HepG2 (cell line): ENCODE data around the gene CUL9. TPM values are rescaled to one million over a fixed set of nuclear protein-coding genes. Genes with fewer than 3 reads are reported as not detected.

Experiments used
- AGO2 ChIP-seq: fragments of 200-400 bp; formaldehyde crosslinking; optimal IDR thresholded peaks from 2 replicates; pipeline ENCODE3; 2017; ENCODE audit warnings: mild to moderate bottlenecking, low read depth, low read length, moderate library complexity
- CAMTA2 ChIP-seq: sonication (generic); formaldehyde crosslinking; IDR thresholded peaks from 2 replicates; pipeline ENCODE4 v1.4.0; 2020; ENCODE audit warnings: mild to moderate bottlenecking, missing genetic modification reagents, borderline replicate concordance
- KLF16 ChIP-seq, 2 experiments: sonication (generic) in 1 of 2; formaldehyde crosslinking in 1 of 2; IDR thresholded peaks; 2 replicates each; pipeline versions ENCODE4 v1.6.1 to v1.8.0; 2016 to 2023; ENCODE audit warnings: missing genetic modification reagents in 2 of 2, missing compliant biosample characterization in 1 of 2
- NFKBIZ ChIP-seq: IDR thresholded peaks from 2 replicates; pipeline ENCODE4 v1.6.1; 2018; ENCODE audit warnings: missing genetic modification reagents, missing compliant biosample characterization
- PBX2 ChIP-seq: IDR thresholded peaks from 2 replicates; pipeline ENCODE4 v1.6.1; 2016; ENCODE audit warnings: control low read depth
- PTBP1 ChIP-seq: fragments of 200-400 bp; formaldehyde crosslinking; IDR thresholded peaks from 2 replicates; pipeline ENCODE4 v1.6.1; 2018; ENCODE audit warnings: low read length, low read depth; ENCODE audit not compliant: poor library complexity, severe bottlenecking
- TOE1 ChIP-seq: sonication (generic); formaldehyde crosslinking; IDR thresholded peaks from 2 replicates; pipeline ENCODE4 v1.4.0; 2020; ENCODE audit warnings: mild to moderate bottlenecking, missing genetic modification reagents
- ZBTB46 ChIP-seq: sonication (generic); formaldehyde crosslinking; IDR thresholded peaks from 2 replicates; pipeline ENCODE4 v1.4.0; 2020; ENCODE audit warnings: mild to moderate bottlenecking, missing genetic modification reagents, borderline replicate concordance
- ZBTB7B ChIP-seq: sonication (generic); formaldehyde crosslinking; IDR thresholded peaks from 2 replicates; pipeline ENCODE4 v1.4.0; 2020; ENCODE audit warnings: missing genetic modification reagents
- ZNF383 ChIP-seq: sonication (generic); formaldehyde crosslinking; IDR thresholded peaks from 2 replicates; pipeline ENCODE4 v1.4.0; 2020; ENCODE audit warnings: missing genetic modification reagents, mild to moderate bottlenecking, borderline replicate concordance
- ZNF501 ChIP-seq: sonication (generic); formaldehyde crosslinking; IDR thresholded peaks from 2 replicates; pipeline ENCODE4 v1.5.1; 2020; ENCODE audit warnings: mild to moderate bottlenecking, moderate library complexity, missing genetic modification reagents
- ZNF615 ChIP-seq: sonication (generic); formaldehyde crosslinking; IDR thresholded peaks from 2 replicates; pipeline ENCODE4 v1.5.0; 2020; ENCODE audit warnings: mild to moderate bottlenecking, missing genetic modification reagents, borderline replicate concordance
- polyA plus RNA-seq, 8 experiments: library from polyadenylated mRNA; depleted of rRNA in 3 of 8; stranded (reverse) in 7 of 8; unstranded in 1 of 8; fragments of >200 nt; fragmentation: Illumina TruSeq in 4 of 8; extraction: Trizol in 4 of 8; gene quantifications; 2 replicates each; pipeline versions ENCODE4 v1.2.1 to v1.2.3, GENCODE V29; 2011 to 2016; ENCODE audit warnings: low read depth in 4 of 8, missing spikeins in 1 of 8, mixed read lengths in 1 of 8; ENCODE audit not compliant: insufficient read depth in 1 of 8
- total RNA-seq, 5 experiments: library from RNA; depleted of rRNA; stranded (reverse); fragments of >200 nt; fragmentation: Illumina TruSeq; extraction: Trizol; gene quantifications; 2 replicates each; pipeline ENCODE4 v1.2.3, GENCODE V29; 2016; ENCODE audit warnings: low read depth in 1 of 5
- TF ChIP-seq, protein P1 (sequence below): sonication (generic); formaldehyde crosslinking; IDR thresholded peaks from 2 replicates; pipeline ENCODE4 v1.8.1; 2023; ENCODE audit warnings: mild to moderate bottlenecking, missing genetic modification reagents
- TF ChIP-seq, protein P2 (sequence below): sonication (generic); formaldehyde crosslinking; IDR thresholded peaks from 2 replicates; pipeline ENCODE4 v1.9.0; 2021; ENCODE audit warnings: missing genetic modification reagents, mild to moderate bottlenecking, borderline replicate concordance
- TF ChIP-seq, protein P3 (sequence below): sonication (generic); formaldehyde crosslinking; IDR thresholded peaks from 2 replicates; pipeline ENCODE4 v1.5.0; 2020; ENCODE audit warnings: missing genetic modification reagents
- TF ChIP-seq, protein P4 (sequence below): sonication (generic); formaldehyde crosslinking; IDR thresholded peaks from 2 replicates; pipeline ENCODE4 v1.8.1; 2023; ENCODE audit warnings: mild to moderate bottlenecking, moderate library complexity, missing genetic modification reagents
- TF ChIP-seq, protein P5 (sequence below): sonication (generic); formaldehyde crosslinking; IDR thresholded peaks from 2 replicates; pipeline ENCODE4 v1.4.0; 2020; ENCODE audit warnings: mild to moderate bottlenecking, missing genetic modification reagents

Gene CUL9
- total and polyA plus RNA-seq, 2 of the 13 experiments (the other 11 are each of a cell fraction or from before 2014, with no cell fraction given): 11.4 to 13.7 TPM

DNA sequence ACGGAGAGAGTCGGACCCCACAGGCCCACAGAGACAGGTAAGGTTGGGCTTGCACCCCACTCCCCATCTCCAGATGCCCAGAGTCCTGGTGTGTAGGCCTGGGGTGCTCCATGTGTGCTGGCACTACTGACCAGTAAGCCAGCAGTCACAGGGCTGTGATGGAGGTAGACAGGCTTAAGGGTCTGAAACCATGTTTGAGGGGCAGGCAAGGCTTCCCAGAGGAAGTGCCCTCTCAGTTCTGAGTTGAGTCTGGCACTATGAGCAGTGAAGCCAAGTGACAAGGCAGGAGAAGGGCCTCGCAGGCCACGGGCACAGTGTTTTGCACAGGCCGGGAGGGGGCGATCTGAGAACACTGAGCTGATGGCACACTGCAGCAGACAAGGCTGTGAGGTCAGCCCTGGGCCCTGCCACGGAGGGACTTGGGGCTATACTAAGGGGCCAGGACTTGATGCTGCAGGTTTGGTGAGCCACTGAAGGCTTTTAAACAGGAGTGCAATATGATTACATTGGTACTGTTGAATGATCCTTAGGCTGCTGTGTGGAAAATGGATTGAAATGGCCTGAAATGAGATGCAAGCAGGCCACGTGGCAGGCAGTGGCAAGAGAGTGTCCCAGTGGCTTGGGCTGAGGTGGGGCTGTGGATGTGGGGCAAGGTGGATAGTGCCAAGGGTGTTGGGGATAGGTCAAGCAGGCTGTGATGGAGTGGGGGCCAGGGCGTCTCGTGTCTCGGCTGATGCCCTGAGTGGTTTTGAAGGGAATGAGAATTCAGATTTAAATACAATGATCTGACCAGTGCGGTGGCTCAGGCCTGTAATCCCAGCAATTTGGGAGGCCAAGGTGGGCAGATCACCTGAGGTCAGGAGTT lies 81.5 kb downstream of the CUL9 start (continued):
- TF ChIP-seq ZBTB46 (CRISPR knock-in tag): no peak
- TF ChIP-seq ZNF615 (CRISPR knock-in tag): no peak
- no peak for TF ChIP-seq PTBP1
- TF ChIP-seq KLF16 (CRISPR knock-in tag; IDR thresholded peaks at IDR 0.05): peak in 1 of 2 experiments; percentile 80; a peak in 1 of 4 replicates
- no peak for TF ChIP-seq AGO2
- TF ChIP-seq, protein P1, sequence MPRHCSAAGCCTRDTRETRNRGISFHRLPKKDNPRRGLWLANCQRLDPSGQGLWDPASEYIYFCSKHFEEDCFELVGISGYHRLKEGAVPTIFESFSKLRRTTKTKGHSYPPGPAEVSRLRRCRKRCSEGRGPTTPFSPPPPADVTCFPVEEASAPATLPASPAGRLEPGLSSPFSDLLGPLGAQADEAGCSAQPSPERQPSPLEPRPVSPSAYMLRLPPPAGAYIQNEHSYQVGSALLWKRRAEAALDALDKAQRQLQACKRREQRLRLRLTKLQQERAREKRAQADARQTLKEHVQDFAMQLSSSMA (CRISPR knock-in tag): no peak
- TF ChIP-seq, protein P2, sequence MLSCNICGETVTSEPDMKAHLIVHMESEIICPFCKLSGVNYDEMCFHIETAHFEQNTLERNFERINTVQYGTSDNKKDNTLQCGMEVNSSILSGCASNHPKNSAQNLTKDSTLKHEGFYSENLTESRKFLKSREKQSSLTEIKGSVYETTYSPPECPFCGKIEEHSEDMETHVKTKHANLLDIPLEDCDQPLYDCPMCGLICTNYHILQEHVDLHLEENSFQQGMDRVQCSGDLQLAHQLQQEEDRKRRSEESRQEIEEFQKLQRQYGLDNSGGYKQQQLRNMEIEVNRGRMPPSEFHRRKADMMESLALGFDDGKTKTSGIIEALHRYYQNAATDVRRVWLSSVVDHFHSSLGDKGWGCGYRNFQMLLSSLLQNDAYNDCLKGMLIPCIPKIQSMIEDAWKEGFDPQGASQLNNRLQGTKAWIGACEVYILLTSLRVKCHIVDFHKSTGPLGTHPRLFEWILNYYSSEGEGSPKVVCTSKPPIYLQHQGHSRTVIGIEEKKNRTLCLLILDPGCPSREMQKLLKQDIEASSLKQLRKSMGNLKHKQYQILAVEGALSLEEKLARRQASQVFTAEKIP (CRISPR knock-in tag): no peak
- TF ChIP-seq ZBTB7B (CRISPR knock-in tag): peak; percentile 64; the same call in 1 of the 2 replicates
- no peak; the same call in 1 of the 2 replicates for TF ChIP-seq TOE1
- no peak for TF ChIP-seq PBX2 (CRISPR knock-in tag)
- TF ChIP-seq, protein P3, sequence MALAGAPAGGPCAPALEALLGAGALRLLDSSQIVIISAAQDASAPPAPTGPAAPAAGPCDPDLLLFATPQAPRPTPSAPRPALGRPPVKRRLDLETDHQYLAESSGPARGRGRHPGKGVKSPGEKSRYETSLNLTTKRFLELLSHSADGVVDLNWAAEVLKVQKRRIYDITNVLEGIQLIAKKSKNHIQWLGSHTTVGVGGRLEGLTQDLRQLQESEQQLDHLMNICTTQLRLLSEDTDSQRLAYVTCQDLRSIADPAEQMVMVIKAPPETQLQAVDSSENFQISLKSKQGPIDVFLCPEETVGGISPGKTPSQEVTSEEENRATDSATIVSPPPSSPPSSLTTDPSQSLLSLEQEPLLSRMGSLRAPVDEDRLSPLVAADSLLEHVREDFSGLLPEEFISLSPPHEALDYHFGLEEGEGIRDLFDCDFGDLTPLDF (CRISPR knock-in tag): no peak
- no peak for TF ChIP-seq ZNF383
- no peak for TF ChIP-seq CAMTA2 (CRISPR knock-in tag)
- TF ChIP-seq, protein P4, sequence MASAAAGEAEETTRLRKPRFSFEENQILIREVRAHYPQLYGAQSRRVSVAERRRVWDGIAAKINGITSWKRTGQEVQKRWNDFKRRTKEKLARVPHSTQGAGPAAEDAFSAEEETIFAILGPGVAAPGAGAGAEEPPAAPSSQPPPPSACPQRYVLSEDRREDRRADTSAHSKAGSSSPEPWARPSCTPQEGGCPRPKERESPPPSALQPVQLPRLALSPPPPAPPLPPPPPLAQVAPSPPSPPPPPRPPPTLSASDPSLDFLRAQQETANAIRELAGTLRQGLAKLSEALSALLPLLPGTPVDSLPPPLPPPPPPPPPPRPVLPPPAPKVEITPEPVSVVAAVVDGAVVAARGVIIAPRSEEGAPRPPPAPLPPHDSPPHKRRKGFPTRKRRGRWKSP (CRISPR knock-in tag): no peak
- TF ChIP-seq, protein P5, sequence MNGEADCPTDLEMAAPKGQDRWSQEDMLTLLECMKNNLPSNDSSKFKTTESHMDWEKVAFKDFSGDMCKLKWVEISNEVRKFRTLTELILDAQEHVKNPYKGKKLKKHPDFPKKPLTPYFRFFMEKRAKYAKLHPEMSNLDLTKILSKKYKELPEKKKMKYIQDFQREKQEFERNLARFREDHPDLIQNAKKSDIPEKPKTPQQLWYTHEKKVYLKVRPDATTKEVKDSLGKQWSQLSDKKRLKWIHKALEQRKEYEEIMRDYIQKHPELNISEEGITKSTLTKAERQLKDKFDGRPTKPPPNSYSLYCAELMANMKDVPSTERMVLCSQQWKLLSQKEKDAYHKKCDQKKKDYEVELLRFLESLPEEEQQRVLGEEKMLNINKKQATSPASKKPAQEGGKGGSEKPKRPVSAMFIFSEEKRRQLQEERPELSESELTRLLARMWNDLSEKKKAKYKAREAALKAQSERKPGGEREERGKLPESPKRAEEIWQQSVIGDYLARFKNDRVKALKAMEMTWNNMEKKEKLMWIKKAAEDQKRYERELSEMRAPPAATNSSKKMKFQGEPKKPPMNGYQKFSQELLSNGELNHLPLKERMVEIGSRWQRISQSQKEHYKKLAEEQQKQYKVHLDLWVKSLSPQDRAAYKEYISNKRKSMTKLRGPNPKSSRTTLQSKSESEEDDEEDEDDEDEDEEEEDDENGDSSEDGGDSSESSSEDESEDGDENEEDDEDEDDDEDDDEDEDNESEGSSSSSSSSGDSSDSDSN (CRISPR knock-in tag): peak; percentile 78
- TF ChIP-seq ZNF501 (CRISPR knock-in tag): peak; percentile 80; the same call in 1 of the 2 replicates
- TF ChIP-seq NFKBIZ (CRISPR knock-in tag): peak; percentile 73; the same call in 1 of the 2 replicates
